ENCODE data around the gene UBIAD1.
"Not testable (repeated sequence)": the region's sequence is repeated elsewhere in the genome, so short reads cannot be mapped to it uniquely, and the experiment has no call there.

UBIAD1 gene

DNA sequence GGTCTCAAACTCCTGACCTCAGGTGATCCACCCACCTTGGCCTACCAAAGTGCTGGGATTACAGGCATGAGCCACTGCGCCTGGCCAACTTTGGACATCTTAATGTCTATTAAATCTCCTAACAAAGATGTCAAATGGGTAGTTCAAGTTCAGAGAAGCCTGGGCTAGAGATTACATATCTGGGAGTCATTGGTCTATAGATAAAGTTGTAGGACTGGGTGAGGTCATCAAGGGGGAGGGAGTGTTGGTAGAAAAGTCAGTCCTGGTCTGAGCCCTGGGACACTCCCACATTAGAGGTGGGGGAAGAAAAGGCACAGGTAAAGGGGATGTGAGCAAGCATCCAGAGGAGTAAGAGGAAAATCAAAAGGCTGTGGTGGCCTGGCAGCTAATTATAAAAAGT, 6.6 kb downstream of the UBIAD1 start:
- DNase-seq (ENCODE audit: low spot score), result no peak

DNA sequence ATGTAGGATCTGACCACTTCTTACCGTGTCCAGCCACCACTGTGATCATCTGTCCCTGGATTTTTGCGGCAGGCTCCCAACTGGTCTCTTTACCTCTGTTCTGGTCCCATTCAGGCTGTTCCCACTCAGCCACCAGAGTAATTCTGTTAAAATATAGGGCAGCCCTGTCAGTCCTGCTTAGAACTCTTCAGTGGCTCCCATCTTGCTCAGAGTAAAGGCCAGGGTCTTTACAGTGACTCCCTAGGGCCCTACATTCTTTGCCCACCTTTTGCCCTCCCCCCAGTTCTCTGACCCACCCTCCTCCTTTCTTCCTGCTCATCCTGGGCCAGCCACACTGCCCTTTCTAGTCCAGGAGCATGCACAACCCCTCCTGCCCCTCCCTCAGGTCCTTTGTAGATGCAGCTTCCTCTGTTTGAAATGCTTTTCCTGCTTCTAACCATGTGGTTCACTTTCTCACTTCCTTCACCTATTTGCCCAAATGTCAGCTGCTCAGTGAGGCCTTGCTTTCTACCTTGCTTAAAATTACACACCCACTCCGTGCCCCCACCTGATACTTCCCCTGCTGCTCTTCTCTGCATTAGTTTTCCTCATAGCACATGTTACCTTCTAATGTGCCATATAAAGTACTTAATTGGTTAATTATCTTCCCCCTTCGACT, 7.8 kb downstream of the UBIAD1 start:
- DNase-seq (ENCODE audit: low spot score), result no peak

DNA sequence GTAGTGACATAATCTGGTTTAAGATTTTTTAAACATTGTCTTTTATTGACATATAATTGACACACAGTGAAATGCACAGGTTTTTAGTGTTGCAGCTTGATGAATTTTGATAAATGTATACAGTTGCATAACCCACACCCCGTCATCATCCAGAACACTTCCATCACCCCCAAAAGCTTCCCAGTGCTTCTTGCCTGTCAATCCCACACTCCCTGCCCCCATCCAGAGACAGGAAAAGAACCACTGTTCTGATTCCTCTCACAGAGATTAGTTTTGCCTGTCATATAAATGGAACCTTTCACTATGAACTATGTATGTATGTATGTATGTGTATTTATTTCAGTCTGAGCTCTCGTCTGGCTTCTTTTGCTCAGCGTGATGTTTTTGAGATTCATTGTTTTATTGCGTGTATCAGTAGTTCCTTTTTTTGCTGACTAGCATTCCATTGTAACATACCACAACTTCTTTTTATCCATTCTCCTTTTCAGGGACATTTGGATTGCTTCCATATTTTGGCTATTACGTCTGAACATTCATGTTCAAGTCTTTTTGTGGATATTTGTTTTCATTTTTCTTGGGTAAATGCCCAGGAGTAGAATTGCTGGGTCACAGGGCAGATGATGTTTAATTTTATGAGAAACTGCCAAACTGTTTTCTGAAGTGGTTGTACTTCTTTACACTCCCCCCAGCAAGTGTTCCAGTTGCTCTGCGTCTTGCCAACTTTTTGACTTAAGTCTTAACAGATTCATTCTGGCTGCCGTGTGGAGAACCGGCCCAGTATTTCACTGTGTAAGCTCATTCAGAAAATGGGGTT, 8.7 kb downstream of the UBIAD1 start:
- DNase-seq (ENCODE audit: low spot score), result no peak

DNA sequence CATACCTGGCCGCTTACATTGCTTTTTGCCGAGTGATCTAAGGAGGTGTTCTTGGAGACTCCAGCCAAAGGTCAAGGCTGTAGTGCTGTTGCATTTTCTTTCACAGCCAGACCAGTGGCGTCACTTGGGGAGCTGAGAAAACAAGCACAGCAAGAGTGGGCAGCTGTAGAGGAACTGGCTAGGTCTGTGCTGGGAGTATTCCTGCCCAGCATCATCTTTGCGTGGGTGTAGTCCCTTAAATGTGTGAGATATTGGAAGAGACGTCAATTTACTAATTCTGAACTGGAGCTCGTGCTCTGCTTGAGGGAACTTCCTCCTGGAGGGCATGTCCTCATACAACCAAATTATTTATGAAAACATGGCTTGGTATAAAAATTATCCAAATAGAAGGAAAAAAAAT, 10.2 kb downstream of the UBIAD1 start:
- no peak for DNase-seq (ENCODE audit: low spot score)

DNA sequence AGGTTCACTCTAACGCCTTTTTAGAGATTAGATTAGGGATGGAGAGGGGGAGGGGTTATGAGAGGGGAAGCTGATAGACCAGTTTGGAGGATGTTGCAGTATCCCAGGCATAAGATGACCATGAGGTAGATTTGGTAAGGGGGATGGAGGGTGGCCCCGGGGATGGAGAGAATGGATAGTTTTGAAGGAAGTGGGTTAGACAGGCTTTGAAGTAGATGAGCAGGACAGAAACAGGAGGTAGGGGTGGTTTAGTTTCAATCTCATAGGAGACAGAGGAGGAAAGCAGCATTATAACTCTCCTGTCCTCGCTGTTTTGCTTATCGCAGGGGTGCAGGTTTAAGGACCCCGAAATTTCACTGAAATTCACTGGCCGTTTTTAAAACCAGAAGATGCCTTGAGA, 11.8 kb downstream of the UBIAD1 start:
- no peak for DNase-seq (ENCODE audit: low spot score)

DNA sequence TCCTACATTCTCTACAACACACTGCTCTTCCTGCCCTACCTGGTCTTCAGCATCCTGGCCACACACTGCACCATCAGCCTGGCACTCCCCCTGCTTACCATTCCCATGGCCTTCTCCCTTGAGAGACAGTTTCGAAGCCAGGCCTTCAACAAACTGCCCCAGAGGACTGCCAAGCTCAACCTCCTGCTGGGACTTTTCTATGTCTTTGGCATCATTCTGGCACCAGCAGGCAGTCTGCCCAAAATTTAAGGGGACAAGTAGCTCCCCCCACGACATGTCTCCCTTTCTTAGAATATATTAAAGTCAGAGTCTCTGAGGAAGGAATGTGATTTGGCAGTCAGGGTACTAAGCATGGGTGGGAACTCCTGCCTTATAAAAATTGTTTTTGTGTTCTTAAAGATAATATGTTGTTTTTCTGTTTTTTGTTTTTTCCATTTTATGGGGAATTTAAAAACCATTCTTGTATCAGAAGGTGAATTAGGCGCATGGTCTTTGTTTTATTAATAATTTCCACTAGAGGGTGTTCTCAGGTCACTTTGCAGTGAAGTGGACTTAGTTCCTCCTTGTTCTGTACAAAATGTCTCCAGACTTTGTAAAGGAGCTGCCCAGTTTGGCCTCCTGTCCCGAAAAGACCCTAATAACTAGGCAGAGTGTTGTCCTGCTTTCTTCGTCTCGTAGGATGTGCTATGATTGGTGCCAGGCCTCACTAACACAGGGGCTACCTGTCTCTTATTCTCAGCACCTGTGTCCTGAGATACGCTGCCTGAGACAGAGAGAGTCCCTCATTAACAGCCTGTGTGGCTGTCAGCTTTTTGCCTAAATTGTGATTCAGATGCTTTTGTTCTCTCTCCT, 13.1 kb downstream of the UBIAD1 start:
- peak; percentile 60 for DNase-seq (ENCODE audit: low spot score)

DNA sequence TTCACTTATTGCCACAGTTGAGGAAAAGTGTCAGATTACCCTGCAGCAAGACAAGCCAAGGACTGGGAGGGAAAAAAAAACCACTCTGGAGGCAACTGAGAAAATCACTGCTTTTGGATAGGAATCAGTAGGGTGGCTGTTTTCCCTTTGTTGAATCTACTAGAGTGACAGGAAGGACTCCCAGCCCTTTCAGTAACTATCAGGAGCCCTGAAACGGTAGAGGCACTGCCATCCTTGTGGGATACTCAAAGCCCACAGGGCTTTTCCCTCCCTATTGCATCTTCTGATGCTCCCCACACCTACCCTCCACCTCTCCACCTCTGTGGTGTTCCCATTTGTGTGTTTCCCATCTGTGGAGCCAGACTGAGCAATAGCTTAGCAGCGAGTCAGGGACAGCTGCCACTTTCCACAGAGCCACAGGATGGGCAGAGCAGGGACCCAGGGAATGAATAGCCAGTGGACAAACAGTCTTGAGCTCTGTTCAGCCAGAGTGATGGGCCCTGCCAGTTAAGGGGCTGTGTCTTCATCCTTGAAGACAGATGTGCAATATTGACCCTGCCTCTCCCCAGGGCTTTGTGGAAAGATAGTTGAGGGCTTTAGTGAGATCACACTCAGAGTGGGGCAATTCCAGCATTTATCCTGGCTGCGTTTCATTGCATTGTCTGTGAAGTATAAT, 13.9 kb downstream of the UBIAD1 start:
- peak; percentile 32 for DNase-seq (ENCODE audit: low spot score)

DNA sequence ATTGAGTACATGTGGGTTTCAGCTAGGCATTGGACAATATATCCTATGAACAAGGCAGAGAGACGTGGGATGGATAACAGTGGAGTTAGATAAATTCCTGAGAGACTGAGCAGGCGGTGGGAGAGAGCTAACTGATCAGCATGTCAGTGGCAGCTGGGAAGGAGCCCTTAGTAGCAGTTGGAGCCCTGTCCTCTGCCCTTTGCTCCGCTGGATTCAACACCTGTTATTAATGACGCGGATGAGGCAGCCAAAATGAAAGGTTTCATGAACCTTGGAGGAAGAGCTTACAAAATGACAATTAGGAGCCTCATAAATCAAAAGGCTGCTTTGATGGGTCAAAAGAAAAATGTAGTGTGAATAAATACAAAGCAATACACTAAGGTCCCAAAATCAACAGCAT, 16.1 kb downstream of the UBIAD1 start:
- no peak for DNase-seq (ENCODE audit: low spot score)

DNA sequence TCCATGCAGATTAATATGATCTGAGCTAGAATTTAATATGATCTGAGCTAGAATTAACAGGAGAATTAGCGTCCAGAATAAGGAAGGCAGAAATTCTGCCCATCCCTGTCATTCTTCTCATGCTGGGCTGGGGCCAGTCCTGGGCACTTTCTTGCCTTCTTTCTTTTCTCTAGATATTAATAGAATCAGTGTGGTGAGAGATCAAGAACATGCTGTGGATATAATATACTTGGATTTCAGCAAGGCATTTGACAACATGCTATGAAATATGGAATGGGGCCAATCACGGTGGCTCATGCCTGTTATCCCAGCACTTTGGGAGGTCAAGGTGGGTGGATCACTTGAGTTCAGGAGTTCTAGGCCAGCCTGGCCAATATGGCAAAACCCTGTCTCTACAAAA, 18.1 kb downstream of the UBIAD1 start:
- no peak for DNase-seq (ENCODE audit: low spot score)

DNA sequence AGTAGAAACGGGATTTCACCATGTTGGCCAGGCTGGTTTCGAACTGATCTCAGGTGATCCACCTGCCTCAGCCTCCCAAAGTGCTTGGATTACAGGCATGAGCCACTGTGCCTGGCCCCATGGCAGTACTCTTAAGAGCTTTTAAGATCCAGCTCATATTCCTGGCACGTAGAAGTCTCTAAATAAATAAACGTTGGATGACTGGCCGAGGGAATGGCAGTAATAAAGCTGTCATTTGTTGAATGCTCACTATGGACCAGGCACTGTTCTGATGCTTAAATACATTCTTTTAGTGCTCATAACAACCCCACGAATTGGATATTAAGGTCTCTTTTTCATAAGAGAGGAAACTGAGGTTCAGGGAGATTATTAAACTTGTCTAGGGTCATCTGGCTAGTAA, 20.9 kb downstream of the UBIAD1 start:
- DNase-seq (ENCODE audit: low spot score), result no peak

DNA sequence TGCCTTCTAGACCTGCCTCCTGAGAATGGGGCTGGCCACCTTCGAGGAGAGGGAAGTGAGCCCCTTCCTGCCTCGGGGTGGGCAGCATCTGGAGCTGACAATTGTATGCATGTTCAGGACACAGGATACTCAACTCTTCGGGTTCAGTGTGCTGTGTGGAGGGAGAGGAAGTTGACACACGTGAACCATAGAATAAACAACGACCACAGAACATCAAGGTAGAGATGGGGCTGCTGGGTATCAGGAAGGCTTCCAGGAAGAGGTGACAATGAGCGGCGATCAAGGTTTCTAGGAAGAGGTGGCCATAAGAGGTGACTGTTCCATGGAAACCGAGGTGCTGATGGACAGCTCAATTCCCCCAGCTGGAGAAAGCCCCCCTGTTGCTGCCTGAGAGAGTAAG, 22.0 kb downstream of the UBIAD1 start:
- DNase-seq (ENCODE audit: low spot score), result no peak

DNA sequence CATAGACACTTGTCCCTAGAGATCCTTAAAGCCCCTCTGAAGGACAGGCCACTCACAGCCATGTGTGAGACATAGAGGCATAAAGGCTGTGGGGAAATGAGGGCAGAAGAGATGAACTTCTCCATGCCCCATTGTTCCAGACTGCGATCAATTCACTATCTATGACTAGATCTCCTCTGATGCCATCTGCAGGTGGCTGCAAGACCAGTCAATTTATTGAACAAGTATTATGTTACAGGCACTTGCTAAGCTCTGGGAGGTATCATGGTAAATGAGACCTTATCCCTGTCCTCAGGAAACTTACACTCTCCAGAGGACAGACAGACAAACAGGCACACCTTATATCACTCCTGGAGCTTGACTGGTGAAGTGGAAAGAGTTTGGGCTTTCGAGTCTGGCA, 22.9 kb downstream of the UBIAD1 start:
- no peak for DNase-seq (ENCODE audit: low spot score)

DNA sequence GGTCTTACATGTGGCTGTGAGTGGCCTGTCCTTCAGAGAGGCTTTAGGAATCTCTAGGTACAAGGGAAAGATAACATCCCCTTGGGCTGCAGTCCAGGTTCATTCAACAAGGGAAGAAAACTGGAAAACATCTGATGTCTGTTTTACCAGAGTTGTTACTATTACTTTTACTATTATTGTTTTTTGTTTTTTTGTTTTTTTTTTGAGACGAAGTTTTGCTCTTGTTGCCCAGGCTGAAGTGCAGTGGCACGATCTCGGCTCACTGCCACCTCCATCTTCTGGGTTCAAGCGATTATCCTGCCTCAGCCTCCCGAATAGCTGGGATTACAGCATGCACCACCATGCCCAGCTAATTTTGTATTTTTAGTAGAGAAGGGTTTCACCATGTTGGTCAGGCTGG, 24.8 kb downstream of the UBIAD1 start:
- DNase-seq (ENCODE audit: low spot score), result not testable (repeated sequence)

DNA sequence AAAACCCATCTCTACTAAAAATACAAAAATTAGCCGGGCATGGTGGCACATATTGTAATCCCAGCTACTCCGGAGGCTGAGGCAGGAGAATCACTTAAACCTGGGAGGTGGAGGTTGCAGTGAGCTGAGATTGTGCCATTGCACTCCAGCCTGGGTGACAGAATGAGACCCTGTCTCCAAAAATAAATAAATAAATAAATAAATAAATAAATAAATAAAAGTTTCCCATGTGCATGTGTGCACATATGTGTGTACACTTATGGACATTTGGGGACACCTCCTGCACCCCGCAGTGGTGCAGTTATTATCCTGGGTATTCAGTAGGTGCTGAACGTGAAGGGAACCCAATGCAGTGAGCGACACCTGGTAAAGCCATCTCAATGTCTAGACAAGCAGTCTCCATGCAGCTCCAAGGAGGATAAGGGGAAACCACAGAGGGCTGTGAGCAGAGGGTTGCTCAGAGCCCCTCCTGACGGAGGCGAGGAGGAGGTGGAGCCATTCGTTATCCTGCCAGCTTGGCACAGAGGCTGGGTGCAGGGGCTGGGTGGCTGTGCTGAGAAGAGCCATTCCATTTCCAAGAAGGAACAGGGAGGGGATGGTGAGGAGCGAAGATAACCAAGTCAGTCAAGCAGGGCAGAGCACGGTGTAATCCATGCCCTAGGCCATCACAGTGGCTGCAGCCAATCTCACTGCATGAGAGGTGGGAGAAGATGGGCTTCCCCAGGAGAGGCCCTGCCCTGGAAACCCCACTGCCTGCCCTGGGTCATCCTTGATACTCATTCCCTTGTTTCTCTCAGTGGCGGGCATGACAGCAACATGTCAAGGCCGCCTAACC, 25.6 kb downstream of the UBIAD1 start:
- DNase-seq (ENCODE audit: low spot score), result no peak

DNA sequence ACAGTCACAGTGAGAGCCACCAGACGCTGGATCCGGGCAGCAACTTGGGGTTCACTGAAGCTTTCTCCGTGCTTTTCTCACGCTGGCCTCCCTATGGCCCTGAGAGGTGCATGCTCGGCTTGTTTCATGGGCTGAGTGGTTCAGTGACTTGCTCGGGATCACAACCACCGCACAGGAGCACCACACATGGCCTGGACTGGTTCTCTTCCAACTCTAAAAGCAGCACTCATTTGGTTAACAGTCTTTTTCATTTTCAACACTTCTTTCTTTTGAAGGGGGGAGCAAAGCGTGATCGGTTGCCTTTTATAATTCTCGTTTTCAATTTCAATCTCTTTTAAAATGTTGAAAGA, 26.2 kb downstream of the UBIAD1 start:
- DNase-seq (ENCODE audit: low spot score), result no peak

DNA sequence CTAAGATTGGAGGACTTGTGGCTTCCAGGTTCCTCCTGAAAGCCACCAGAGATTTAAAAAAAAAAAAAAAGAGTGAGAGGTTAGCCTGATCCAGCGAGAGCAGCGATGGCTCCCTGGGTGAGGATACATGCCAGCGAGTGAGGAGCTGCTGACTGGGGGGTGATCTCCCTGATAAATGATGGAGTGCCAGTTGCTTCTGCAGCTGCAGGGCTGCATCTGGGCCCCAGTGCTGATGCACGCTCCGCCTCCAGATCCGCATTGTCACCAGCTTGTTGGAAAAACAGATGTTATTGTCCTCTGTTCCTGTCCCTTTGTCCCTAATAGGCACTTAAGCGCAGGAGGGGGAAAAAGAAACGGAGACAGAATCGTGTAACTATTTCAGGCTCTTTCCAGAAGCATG, 28.6 kb downstream of the UBIAD1 start:
- peak; percentile 92 for DNase-seq (ENCODE audit: low spot score)

DNA sequence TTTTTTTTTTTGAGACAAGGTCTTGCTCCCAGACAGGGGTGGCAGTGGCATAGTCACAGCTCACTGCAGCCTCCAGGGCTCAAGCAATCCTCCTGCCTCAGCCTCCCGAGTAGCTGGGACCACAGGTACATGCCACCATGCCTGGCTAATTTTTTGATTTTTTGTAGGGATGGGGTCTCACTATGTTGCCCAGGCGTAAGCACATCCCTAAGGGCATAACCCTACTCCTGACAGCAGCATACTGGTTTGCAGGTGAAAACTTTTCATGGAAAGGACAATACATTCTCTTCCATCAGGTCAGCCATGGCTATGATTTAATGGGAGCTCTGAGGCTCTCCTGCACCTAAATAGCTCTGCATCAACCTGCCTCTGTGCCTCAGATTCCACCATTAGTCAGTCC, 29.4 kb downstream of the UBIAD1 start:
- DNase-seq (ENCODE audit: low spot score), result no peak

DNA sequence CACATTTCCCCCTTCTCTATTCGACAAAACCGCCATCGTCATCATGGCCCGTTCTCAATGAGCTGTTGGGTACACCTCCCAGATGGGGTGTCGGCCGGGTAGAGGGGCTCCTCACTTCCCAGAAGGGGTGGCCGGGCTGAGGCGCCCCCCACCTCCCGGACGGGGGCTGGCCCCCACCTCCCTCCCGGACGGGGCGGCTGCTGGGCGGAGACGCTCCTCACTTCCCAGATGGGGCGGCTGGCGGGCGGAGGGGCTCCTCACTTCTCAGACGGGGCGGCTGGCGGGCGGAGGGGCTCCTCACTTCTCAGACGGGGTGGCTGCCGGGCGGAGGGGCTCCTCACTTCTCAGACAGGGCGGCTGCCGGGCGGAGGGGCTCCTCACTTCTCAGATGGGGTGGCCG, 32.5 kb downstream of the UBIAD1 start:
- not testable (repeated sequence) for DNase-seq (ENCODE audit: low spot score)

DNA sequence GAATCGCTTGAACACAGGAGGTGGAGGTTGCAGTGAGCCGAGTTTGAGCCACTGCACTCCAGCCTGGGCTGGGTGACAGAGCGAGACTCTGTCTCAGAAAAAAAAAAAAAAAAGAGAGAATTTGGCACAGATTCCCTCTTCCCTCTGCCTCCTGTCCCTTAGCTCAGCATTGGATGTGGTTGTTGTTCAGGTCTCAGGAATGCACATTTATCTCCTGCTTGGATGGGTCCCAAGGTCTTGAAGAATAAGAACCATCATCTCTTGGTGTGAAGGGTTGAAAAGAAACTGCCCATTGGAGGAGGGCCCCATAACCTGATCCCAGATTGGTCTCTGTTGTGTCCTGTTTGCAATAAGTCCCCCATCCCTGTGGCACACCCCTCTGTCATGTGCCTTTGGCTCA, 34.9 kb downstream of the UBIAD1 start:
- no peak for DNase-seq (ENCODE audit: low spot score)

DNA sequence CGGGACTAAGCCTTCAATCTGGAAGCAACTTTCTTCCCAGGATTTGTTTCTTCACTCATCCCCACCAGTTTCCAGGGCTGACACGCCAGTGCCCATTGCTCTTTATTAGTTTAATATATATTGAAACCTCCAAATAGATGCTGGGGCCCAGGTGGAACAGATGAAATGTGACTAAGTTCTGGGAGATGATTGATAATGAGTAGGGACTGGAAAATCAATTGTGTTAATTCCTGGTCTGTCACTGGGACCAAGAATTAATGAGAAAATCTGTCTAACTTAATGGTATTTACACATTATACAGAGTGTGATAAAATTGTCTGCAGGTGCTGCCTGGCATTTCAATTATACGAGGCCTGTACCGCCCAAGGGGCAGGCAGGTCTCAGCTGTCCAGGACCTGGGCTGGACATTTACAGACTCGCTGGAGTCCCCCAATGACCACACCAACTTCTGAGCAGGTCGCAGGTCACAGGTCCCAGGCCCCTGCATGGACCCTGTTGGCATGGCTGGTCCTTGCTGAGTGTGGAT, 35.8 kb downstream of the UBIAD1 start:
- no peak for DNase-seq (ENCODE audit: low spot score)

DNA sequence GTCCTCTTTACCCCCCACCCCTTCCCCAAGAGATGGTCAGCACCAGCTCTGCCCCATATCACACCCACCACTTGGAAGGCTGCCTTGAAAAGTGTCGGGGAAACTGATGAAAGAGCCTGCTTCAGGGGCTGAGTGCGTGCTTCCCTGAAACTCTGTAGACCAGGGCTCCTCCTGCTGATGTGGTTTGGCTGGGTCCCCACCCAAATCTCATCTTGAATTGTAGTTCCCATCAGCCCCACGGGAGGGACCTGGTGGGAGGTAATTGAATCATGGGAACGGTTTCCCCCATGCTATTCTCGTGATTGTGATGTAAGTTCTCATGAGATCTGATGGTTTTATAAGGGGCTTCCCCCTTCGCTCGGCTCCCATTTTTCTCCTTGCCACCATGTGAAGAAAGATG, 36.4 kb downstream of the UBIAD1 start:
- no peak for DNase-seq (ENCODE audit: low spot score)

Measured in pons (tissue), 1 donor.